Neural progenitor cell (in vitro differentiated cells): Measurements from ENCODE around the gene NTHL1. TPM values are rescaled to one million over a fixed set of nuclear protein-coding genes. Genes with fewer than 3 reads are reported as not detected.
A peak's percentile ranks its signal among the peaks of the same experiment; 100 is the strongest.

ENCODE experiments used
- DNase-seq: peaks from one replicate; pipeline ENCODE4 v3.0.0-alpha.2; 2016; ENCODE audit warnings: low spot score
- H2AFZ ChIP-seq: fragments of 200-600 bp; sonication (generic); replicated peaks from 2 replicates; pipeline ENCODE4 v1.6.1; 2016; ENCODE audit warnings: antibody characterized with exemption
- H3F3A ChIP-seq: fragments of 200-600 bp; sonication (generic); 2 replicates; pipeline ENCODE4 v1.6.1; 2016; ENCODE audit warnings: antibody characterized with exemption, low read depth
- H3K27ac ChIP-seq: fragments of 200-600 bp; sonication (generic); 2 replicates; pipeline ENCODE4 v1.5.1; 2016; ENCODE audit warnings: mild to moderate bottlenecking
- H3K27me3 ChIP-seq: fragments of 200-600 bp; sonication (generic); 2 replicates; pipeline ENCODE4 v1.6.1; 2016; ENCODE audit warnings: mild to moderate bottlenecking, moderate library complexity
- H3K36me3 ChIP-seq: fragments of 200-600 bp; sonication (generic); 2 replicates; pipeline ENCODE4 v1.5.1; 2016
- H3K4me1 ChIP-seq: fragments of 200-600 bp; sonication (generic); 2 replicates; pipeline ENCODE4 v1.6.1; 2016; ENCODE audit warnings: mixed run types
- H3K4me2 ChIP-seq: fragments of 200-600 bp; sonication (generic); 2 replicates; pipeline ENCODE4 v1.6.1; 2016
- H3K4me3 ChIP-seq: fragments of 200-600 bp; sonication (generic); 2 replicates; pipeline ENCODE4 v1.5.1; 2016
- H3K79me2 ChIP-seq: fragments of 200-600 bp; sonication (generic); 2 replicates; pipeline ENCODE4 v1.6.1; 2016; ENCODE audit warnings: low read depth
- H3K9ac ChIP-seq: fragments of 200-600 bp; sonication (generic); 2 replicates; pipeline ENCODE4 v1.6.1; 2016
- H3K9me3 ChIP-seq: fragments of 200-600 bp; sonication (generic); 2 replicates; pipeline ENCODE4 v1.5.1; 2016; ENCODE audit warnings: low read depth
- H4K20me1 ChIP-seq: fragments of 200-600 bp; sonication (generic); 2 replicates; pipeline ENCODE4 v1.6.1; 2016; ENCODE audit warnings: low read depth
- H3K27ac Mint-ChIP-seq: 3 replicates; pipeline ENCODE4 v1.8.0; 2021; ENCODE audit warnings: mixed read lengths
- H3K27me3 Mint-ChIP-seq: 2 replicates; pipeline ENCODE4 v1.8.0; 2022; ENCODE audit warnings: low read depth, mild to moderate bottlenecking, inconsistent platforms, moderate library complexity, mixed read lengths; ENCODE audit not compliant: insufficient read depth
- H3K36me3 Mint-ChIP-seq: 3 replicates; pipeline ENCODE4 v1.8.0; 2021; ENCODE audit warnings: mixed read lengths
- H3K4me1 Mint-ChIP-seq: 3 replicates; pipeline ENCODE4 v1.8.0; 2021; ENCODE audit warnings: mixed read lengths
- H3K4me3 Mint-ChIP-seq: 3 replicates; pipeline ENCODE4 v1.8.0; 2021; ENCODE audit warnings: mild to moderate bottlenecking, moderate library complexity, mixed read lengths
- H3K9me3 Mint-ChIP-seq: 3 replicates; pipeline ENCODE4 v1.8.0; 2020; ENCODE audit warnings: mixed read lengths
- EZH2 ChIP-seq: fragments of 200-600 bp; sonication (generic); IDR thresholded peaks from 2 replicates; pipeline ENCODE4 v1.6.1; 2017; ENCODE audit warnings: antibody characterized with exemption, mild to moderate bottlenecking, moderate library complexity
- EZH2phosphoT487 ChIP-seq: fragments of 200-600 bp; sonication (generic); IDR thresholded peaks from 2 replicates; pipeline ENCODE4 v1.6.1; 2017; ENCODE audit warnings: antibody characterized with exemption
- total RNA-seq: library from RNA; depleted of rRNA; stranded (reverse); fragments of >200 nt; gene quantifications from 2 replicates; pipeline ENCODE4 v1.2.3, GENCODE V29; 2015; ENCODE audit warnings: low replicate concordance
- TF ChIP-seq, protein P1 (sequence below): fragments of 200-600 bp; sonication (generic); IDR thresholded peaks from 2 replicates; pipeline ENCODE4 v1.5.1; 2017; ENCODE audit warnings: antibody characterized with exemption, mild to moderate bottlenecking

Gene NTHL1
- total RNA-seq, 1 donor from 2014 or later = 26.3 TPM

DNA sequence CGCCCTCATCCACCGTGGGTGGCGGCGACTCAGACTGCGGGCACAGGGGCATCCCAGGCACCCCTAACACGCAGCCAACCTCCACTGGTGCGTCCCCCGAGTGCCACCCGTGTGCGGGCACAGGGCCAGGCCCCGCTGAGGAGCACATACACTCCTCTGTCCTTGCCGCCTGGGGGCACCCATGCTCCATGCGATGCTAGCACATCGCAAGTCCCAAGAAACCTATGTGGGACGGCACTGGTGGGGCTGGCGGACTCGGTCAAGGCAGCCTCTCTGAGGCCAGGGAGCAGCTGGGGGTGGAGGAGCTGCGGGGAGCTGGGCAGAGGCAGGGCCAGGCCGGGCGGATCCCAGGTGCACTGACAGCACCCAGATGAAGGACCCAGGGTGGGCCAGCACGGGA lies 42.0 kb downstream of the NTHL1 start:
- no peak overlapping the region for H3K27ac ChIP-seq
- no peak overlapping the region for H3K4me2 ChIP-seq
- H4K20me1 ChIP-seq = peaks cover 66% of the 10 kb centered on the region

DNA sequence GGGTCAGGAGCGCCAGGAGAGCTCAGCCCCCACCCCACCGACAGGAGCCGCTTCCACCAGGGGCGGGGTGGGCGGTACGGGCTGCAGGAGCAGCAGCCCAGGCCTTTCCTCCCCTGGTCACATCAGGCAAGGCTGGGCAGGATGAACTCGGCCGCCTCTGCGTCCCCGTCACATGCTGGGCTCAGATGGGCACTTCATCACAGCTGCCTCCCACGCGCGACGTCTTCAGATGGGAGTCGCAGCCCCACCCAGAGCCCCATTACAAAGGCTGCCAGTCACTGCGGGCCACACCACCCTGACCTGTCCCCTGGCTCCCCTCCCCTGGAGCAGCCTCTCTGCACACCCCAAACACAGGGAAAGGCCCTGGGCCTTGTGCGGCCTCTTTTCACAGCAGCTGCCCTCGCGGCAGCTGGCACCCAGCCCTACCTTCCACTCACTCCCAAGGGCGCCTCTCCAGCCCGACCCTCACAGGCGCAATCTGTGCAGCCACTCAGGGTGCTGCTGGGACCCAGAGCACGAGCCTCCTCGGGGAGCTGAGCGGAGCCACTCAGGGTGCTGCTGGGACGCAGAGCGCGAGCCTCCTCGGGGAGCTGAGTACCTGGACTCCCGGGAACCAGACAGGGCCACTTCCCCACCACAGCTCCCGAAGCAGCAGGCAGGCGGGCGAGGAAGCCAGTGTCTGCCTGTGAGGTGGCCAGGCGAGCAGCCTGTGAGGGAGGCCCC lies 42.7 kb downstream of the NTHL1 start:
- peaks cover 2% of the 10 kb centered on the region for H3K27me3 Mint-ChIP-seq
- peak overlapping the region; percentile 50 for H3K4me3 Mint-ChIP-seq
- peaks cover 4% of the 10 kb centered on the region for H3K36me3 Mint-ChIP-seq
- no peak for DNase-seq
- peaks cover 52% of the 10 kb centered on the region for H3K79me2 ChIP-seq
- H3K9ac ChIP-seq = no peak overlapping the region
- no peaks in the 10 kb centered on the region for H3K27me3 ChIP-seq
- H3K27ac Mint-ChIP-seq = no peak overlapping the region
- peaks cover 22% of the 10 kb centered on the region for H3F3A ChIP-seq
- H3K4me2 ChIP-seq = no peak overlapping the region
- H3K4me1 ChIP-seq = peaks cover 14% of the 10 kb centered on the region
- no peak overlapping the region for H3K27ac ChIP-seq
- no peaks in the 10 kb centered on the region for H3K9me3 ChIP-seq
- no peaks in the 10 kb centered on the region for H3K36me3 ChIP-seq
- H3K9me3 Mint-ChIP-seq = no peaks in the 10 kb centered on the region
- TF ChIP-seq, protein P1, sequence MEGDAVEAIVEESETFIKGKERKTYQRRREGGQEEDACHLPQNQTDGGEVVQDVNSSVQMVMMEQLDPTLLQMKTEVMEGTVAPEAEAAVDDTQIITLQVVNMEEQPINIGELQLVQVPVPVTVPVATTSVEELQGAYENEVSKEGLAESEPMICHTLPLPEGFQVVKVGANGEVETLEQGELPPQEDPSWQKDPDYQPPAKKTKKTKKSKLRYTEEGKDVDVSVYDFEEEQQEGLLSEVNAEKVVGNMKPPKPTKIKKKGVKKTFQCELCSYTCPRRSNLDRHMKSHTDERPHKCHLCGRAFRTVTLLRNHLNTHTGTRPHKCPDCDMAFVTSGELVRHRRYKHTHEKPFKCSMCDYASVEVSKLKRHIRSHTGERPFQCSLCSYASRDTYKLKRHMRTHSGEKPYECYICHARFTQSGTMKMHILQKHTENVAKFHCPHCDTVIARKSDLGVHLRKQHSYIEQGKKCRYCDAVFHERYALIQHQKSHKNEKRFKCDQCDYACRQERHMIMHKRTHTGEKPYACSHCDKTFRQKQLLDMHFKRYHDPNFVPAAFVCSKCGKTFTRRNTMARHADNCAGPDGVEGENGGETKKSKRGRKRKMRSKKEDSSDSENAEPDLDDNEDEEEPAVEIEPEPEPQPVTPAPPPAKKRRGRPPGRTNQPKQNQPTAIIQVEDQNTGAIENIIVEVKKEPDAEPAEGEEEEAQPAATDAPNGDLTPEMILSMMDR = no peak
- TF ChIP-seq EZH2 = no peak
- no peak for TF ChIP-seq EZH2phosphoT487
- no peak overlapping the region for H2AFZ ChIP-seq
- peaks cover 66% of the 10 kb centered on the region for H4K20me1 ChIP-seq
- no peak overlapping the region for H3K4me3 ChIP-seq
- peaks cover 28% of the 10 kb centered on the region for H3K4me1 Mint-ChIP-seq

More for the DNA sequence above, 42.0 kb downstream of the NTHL1 start:
- H3K36me3 ChIP-seq = no peaks in the 10 kb centered on the region
- peaks cover 52% of the 10 kb centered on the region for H3K79me2 ChIP-seq
- H3K4me3 Mint-ChIP-seq = no peak overlapping the region
- H3K4me3 ChIP-seq = no peak overlapping the region
- no peak overlapping the region for H3K27ac Mint-ChIP-seq
- no peak for DNase-seq
- H3K9me3 Mint-ChIP-seq = no peaks in the 10 kb centered on the region
- H3K9ac ChIP-seq = no peak overlapping the region
- peaks cover 4% of the 10 kb centered on the region for H3K36me3 Mint-ChIP-seq
- no peaks in the 10 kb centered on the region for H3K27me3 ChIP-seq
- TF ChIP-seq EZH2 = no peak
- peaks cover 2% of the 10 kb centered on the region for H3K27me3 Mint-ChIP-seq
- H3K4me1 Mint-ChIP-seq = peaks cover 34% of the 10 kb centered on the region
- peaks cover 28% of the 10 kb centered on the region for H3F3A ChIP-seq
- H2AFZ ChIP-seq = no peak overlapping the region
- no peaks in the 10 kb centered on the region for H3K9me3 ChIP-seq
- H3K4me1 ChIP-seq = peaks cover 17% of the 10 kb centered on the region

DNA sequence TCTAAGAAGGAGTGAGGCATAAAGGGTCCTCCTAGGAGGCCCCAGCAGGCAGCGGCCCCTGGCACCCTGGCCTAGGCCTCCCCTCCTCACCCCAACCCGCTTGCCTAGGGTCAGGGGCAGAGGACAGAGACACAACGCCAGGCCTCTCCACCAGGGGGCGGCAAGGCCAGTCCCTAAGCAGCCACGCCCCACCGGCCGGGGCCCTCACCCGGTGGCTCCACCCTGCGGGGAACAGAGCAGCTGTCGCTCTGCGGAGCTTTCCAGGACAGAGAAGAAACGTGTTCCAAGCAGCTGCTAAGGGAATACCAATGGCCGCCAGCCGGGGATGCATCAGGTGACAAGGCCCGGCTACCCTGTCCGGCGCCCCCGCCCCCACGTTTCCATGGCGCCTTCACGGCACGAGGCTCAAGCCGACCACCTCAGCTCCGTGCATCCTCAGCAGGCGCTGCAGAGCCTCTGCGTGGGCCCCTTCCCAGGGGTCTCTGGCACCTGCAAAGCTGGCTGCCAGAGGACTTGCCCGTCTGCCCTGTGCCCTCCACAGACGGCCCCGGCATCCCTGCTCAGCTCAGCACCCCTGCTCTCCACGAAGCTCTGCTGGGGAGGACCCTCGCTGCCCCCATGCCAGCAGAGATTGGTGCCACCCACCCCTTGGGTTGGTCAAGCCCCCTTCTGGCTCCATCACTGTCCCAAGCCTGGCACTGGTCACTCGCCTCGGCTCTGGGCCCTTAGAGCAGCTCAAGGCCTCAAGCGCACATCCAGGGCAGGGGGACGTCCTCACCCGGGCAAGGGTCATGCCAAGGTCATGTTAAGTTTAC lies 43.6 kb downstream of the NTHL1 start:
- peak overlapping the region; percentile 35 for H3K4me3 Mint-ChIP-seq
- no peak overlapping the region for H3K9ac ChIP-seq
- no peaks in the 10 kb centered on the region for H3K36me3 ChIP-seq
- peak; percentile 99 for DNase-seq
- peaks cover 19% of the 10 kb centered on the region for H3F3A ChIP-seq
- peaks cover 27% of the 10 kb centered on the region for H3K4me1 Mint-ChIP-seq
- H3K27ac ChIP-seq = peak overlapping the region; percentile 44
- H3K9me3 Mint-ChIP-seq = no peaks in the 10 kb centered on the region
- H3K36me3 Mint-ChIP-seq = peaks cover 4% of the 10 kb centered on the region
- no peaks in the 10 kb centered on the region for H3K27me3 Mint-ChIP-seq
- H3K27me3 ChIP-seq = no peaks in the 10 kb centered on the region
- TF ChIP-seq, protein P1 = peak; percentile 98
- no peak for TF ChIP-seq EZH2phosphoT487
- H3K4me3 ChIP-seq = peak overlapping the region; percentile 8
- H3K4me2 ChIP-seq = peak overlapping the region; percentile 60
- peaks cover 14% of the 10 kb centered on the region for H3K4me1 ChIP-seq
- H4K20me1 ChIP-seq = peaks cover 64% of the 10 kb centered on the region
- H3K79me2 ChIP-seq = peaks cover 48% of the 10 kb centered on the region
- no peak overlapping the region for H2AFZ ChIP-seq
- no peak overlapping the region for H3K27ac Mint-ChIP-seq
- no peaks in the 10 kb centered on the region for H3K9me3 ChIP-seq
